Fibroblast of gingiva (primary cell): ENCODE results near the gene KIF6.

Experiments
- DNase-seq: peaks from one replicate; pipeline ENCODE4 v3.0.0-alpha.2; 2011; ENCODE audit warnings: low read depth

Gene KIF6

DNA sequence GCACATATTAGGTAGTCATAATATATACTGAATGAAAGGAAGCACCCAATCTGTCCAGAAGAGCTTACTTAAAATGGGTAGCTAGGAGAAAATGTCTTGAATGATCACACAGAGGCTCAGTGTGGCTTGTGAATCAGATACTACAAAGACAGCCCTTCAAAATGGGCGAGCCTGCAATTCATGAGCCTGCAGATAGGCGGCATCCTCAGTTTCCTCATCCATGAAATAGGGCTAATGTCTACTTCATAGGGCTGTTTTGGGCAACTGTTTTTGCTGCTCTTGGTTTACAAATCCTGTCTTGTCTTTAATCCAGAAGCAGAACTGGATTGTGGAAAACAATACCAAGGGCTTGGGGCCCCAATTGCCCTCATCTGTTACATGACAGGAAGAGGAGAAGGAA is 273.4 kb downstream of the KIF6 start:
- DNase-seq, result no peak

- DNase-seq, result no peak
These were observed 276.2 kb downstream of the KIF6 start for GRCh38 chr6:39449022-39449421.

GRCh38 chr6:39446909-39447308 is 278.3 kb downstream of the KIF6 start:
- DNase-seq, result no peak

GRCh38 chr6:39445667-39446066 is 279.5 kb downstream of the KIF6 start:
- DNase-seq, result no peak

GRCh38 chr6:39444479-39445019 is 280.7 kb downstream of the KIF6 start:
- no peak for DNase-seq

DNA sequence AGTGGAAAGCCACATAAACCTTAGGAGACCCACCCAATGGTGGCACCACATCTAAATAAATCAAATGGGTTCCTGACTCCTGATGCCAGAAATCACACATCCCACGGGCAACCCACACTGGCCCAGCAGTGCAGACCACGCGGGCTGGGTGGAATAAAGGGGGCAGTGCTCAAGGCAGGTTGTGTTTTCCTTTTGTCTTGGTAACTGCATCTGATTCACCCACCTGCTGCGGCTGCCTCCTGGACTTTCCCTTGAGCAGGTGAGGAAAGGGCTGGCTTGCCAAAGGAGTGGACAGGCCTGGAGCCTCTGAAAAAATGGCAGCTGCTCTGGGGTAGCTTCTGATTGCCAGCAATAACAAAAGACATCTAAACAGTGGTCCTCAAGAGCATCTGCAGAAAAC is 283.2 kb downstream of the KIF6 start:
- no peak for DNase-seq

- no peak for DNase-seq
These were observed 283.9 kb downstream of the KIF6 start for GRCh38 chr6:39441301-39441700.

DNA sequence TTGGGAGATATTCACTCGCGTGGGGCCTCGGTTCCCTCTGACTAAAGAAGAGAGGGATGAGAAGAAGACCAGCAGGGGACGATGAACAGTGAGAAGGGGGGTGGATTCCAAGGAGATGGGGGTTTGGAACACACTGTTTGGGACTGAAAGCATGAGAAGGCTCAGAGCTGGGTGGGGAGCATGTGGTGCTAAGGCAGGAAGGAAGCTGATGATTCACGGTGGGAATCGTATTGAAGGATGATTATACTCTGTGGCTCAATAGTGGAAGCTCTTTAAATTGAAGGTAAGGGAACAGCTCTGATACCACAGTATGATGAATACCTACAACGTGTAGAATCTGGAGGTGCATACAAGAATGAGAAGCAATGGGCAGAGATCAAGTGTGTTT is 285.2 kb downstream of the KIF6 start:
- no peak for DNase-seq

GRCh38 chr6:39439342-39440038 is 285.7 kb downstream of the KIF6 start:
- no peak for DNase-seq

DNA sequence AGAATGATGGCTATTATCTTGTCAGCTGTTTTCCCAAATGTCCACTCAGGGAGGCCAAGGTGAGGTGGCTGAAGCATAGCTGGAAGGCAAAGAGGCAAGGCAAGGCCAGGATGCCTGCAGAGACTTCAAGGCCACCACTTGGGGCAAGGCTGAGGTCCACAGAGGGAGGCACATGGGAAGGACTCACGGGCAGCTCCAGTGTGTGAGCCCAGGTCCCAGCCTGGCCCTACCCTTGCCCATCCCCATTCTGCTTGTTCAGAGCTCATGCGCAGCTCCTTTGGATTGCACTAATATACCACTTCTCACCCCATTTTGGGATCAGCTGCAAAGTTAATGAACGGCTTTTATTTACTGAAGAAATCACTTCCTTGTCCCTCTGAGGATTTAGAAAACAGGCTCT is 291.6 kb downstream of the KIF6 start:
- no peak for DNase-seq

DNA sequence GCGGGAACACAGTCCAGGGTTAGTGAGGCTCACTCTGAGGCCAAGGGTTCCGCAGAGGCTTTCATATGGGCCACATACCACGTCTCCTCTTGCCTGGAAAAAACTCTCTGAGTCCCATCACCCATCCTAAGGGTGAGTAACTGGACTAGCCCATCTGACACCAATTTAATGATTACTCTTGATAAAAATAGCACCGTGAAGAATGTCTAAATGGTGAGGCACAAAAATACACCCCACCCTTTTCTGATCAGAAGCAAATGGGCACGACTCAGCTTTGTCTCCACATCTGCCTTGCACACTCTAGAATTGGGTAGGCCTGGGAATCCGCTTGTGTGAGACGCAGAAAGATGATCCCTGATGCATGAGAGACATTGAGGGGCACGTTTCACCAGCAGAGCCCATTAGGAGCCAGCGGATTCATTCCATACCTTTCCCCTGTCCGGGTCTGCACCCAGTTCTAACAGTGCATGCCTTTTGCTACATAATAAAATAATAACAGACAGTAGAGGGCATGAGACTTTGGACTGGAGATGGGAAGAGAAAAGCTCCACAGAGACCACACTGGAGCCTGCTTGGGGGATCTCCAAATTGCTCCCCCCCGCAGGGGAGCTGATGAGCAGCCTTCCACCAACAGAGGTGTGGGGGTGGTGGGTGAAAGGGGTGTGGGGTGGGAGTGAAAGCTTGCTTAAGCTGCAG is 292.7 kb downstream of the KIF6 start:
- DNase-seq, result peak; percentile 72

- DNase-seq, result peak; percentile 23
These were observed 294.2 kb downstream of the KIF6 start for GRCh38 chr6:39430871-39431523.

- DNase-seq, result no peak
These were observed 294.8 kb downstream of the KIF6 start for GRCh38 chr6:39430446-39430845.

- DNase-seq, result no peak
These were observed 296.4 kb downstream of the KIF6 start for GRCh38 chr6:39428816-39429215.

GRCh38 chr6:39428152-39428551 is 297.1 kb downstream of the KIF6 start:
- no peak for DNase-seq

- peak; percentile 92 for DNase-seq
These were observed 299.1 kb downstream of the KIF6 start for GRCh38 chr6:39426073-39426456.

GRCh38 chr6:39425346-39426072 is 299.7 kb downstream of the KIF6 start:
- no peak for DNase-seq

GRCh38 chr6:39424831-39425230 is 300.4 kb downstream of the KIF6 start:
- no peak for DNase-seq

DNA sequence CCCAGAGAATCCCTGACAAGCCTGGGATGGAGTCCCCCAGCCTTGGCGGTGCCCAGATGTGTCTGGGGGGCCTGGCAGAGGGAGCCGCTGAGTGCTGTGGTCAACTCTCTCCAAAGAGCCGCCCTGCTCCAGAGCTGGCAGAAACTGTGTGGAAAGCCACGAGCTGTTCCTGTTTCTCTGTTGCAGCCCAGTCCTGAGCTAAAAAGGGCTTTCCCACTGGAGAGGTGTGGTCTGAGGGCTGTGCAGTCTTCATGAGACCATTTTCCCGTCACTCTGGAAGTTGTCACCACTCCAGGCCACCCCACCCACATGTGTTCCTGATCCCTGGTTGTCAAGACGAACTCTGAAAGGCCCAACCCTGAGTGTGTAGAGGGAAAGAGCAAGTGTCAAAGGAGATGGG is 303.0 kb downstream of the KIF6 start:
- DNase-seq, result peak; percentile 17

- DNase-seq, result peak; percentile 23
These were observed 303.6 kb downstream of the KIF6 start for GRCh38 chr6:39421383-39422225.
